SK-N-MC (cell line): ENCODE results near the gene DHX57.

ENCODE experiments used
- EZH2 ChIP-seq: fragments of 200-600 bp; sonication (generic); IDR thresholded peaks from one replicate; pipeline ENCODE4 v1.6.1; 2017; ENCODE audit warnings: antibody characterized with exemption
- POLR2AphosphoS5 ChIP-seq: IDR thresholded peaks from 2 replicates; pipeline ENCODE4 v1.6.1; 2012; ENCODE audit warnings: mild to moderate bottlenecking, low read depth, low read length, borderline replicate concordance

DNA sequence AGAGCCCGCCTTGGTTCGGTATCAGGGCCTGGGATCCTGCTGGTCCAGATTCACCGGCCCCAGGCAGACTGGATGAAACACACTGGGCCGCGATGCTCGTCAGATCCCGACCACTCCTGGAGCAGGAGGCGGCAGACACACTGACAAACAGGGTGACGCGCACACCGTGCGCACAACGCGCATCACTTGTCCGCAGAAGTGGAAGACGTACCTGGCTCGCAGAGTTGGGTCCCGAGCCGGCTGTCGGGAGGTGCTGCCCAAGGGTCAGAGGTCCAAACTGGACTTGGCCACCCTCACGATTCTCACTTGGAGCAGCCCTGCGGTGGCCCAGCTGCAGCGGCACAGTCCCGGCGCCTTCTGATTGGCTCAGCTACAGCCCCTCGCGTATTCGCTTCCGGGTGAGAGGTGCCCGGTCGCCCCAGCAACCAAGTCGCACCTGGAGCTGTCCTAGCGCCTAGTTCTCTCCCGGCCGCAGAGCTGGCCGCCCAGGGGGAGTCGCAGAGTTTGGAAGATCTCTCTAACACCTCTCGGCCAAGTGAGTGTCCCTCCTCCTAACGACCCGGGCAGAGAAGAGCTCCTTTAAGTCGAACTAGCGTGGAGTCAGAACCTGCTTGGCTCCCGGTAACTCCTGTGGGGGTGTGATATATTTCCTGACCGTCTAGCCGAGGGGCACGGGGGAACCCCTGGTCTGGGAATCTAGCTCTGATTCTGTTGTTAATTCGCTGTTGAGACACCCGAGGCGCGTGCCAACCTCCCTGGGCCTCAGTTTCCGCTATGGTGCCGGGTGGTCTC, at the start of gene DHX57, which contains the start of gene MORN2:
- TF ChIP-seq EZH2 (no peak), POLR2AphosphoS5 (peak; percentile 72)
